BJ (cell line): ENCODE results near the gene NOM1. TPM values are rescaled to one million over a fixed set of nuclear protein-coding genes. Genes with fewer than 3 reads are reported as not detected.
"Not testable (repeated sequence)": the region's sequence is repeated elsewhere in the genome, so short reads cannot be mapped to it uniquely, and the experiment has no call there.

Source experiments
- CTCF ChIA-PET: fragments of 350-600 bp; formaldehyde crosslinking; extraction: SDS; loops from one replicate; lab custom pipeline; 2021; ENCODE audit warnings: antibody characterized with exemption, inconsistent platforms; lab: Yijun Ruan, JAX
- POLR2A ChIA-PET: fragments of 300-600 bp; sonication (Branson Sonifier 250); formaldehyde crosslinking; extraction: SDS; loops from one replicate; lab custom pipeline; 2021; ENCODE audit warnings: antibody characterized with exemption; lab: Charles Lee
- DNase-seq: peaks from one replicate; pipeline ENCODE4 v3.0.0-alpha.2; 2011; ENCODE audit warnings: low read depth
- H3K27me3 ChIP-seq: 2 replicates; pipeline ENCODE4 v1.6.0; 2011; ENCODE audit warnings: low read length; ENCODE audit not compliant: control insufficient read depth, insufficient read depth
- H3K36me3 ChIP-seq: 2 replicates; pipeline ENCODE4 v1.5.1; 2011; ENCODE audit warnings: low read length; ENCODE audit not compliant: control insufficient read depth, insufficient read depth
- H3K4me3 ChIP-seq: 2 replicates; pipeline ENCODE4 v1.5.1; 2011; ENCODE audit warnings: low read depth, mild to moderate bottlenecking, control low read depth, low read length
- CTCF ChIP-seq: IDR thresholded peaks from 2 replicates; pipeline ENCODE4 v1.5.1; 2011; ENCODE audit warnings: low read depth, mild to moderate bottlenecking, control low read depth, inconsistent platforms, low read length, moderate library complexity; ENCODE audit not compliant: insufficient read depth
- polyA plus RNA-seq: library from polyadenylated mRNA; depleted of rRNA; stranded (reverse); fragments of >200 nt; gene quantifications from 2 replicates; pipeline ENCODE4 v1.2.3, GENCODE V29; 2011

The NOM1 gene
- polyA plus RNA-seq, 1 experiment: 8.0 TPM

GRCh38 chr7:156927571-156928405 lies 21.7 kb upstream of the NOM1 start:
- peaks cover 4% of the 10 kb centered on the region; the same call in 1 of the 2 replicates for H3K27me3 ChIP-seq
- ChIA-PET CTCF (interaction anchor here (0.8 to 1.9 kb wide), 2 partner anchors 22 to 31 kb away, joined by 3 to 9 read pairs; partner anchors contain the start of gene NOM1), POLR2A (interaction anchor here (0.7 kb wide), 1 partner anchor 38 kb away, joined by 7 read pairs; no protein-coding TSS in a partner anchor)
- no peak overlapping the region for H3K4me3 ChIP-seq
- DNase-seq: no peak
- H3K36me3 ChIP-seq: no peaks in the 10 kb centered on the region
- TF ChIP-seq CTCF: no peak

GRCh38 chr7:156928406-156928747 lies 21.1 kb upstream of the NOM1 start:
- H3K36me3 ChIP-seq: no peaks in the 10 kb centered on the region
- TF ChIP-seq CTCF: no peak
- no peak overlapping the region for H3K4me3 ChIP-seq
- DNase-seq: no peak
- POLR2A ChIA-PET: no interaction called here
- CTCF ChIA-PET: no interaction called here
- H3K27me3 ChIP-seq: peaks cover 4% of the 10 kb centered on the region; the same call in 1 of the 2 replicates

- no peak for TF ChIP-seq CTCF
- H3K36me3 ChIP-seq: no peaks in the 10 kb centered on the region
- H3K4me3 ChIP-seq: no peak overlapping the region
- no peak for DNase-seq
- POLR2A ChIA-PET: no interaction called here
- CTCF ChIA-PET: interaction anchor here (0.9 kb wide), 1 partner anchor 13 kb away, joined by 3 read pairs; no protein-coding TSS in a partner anchor
- H3K27me3 ChIP-seq: peaks cover 4% of the 10 kb centered on the region; the same call in 1 of the 2 replicates
Observed at GRCh38 chr7:156929789-156930539, 19.5 kb upstream of the NOM1 start.

GRCh38 chr7:156932006-156932405 lies 17.5 kb upstream of the NOM1 start:
- H3K36me3 ChIP-seq: no peaks in the 10 kb centered on the region
- TF ChIP-seq CTCF: no peak
- no peak overlapping the region for H3K4me3 ChIP-seq
- DNase-seq: no peak
- peaks cover 4% of the 10 kb centered on the region; the same call in 1 of the 2 replicates for H3K27me3 ChIP-seq
- CTCF ChIA-PET: interaction anchor here (1.3 kb wide), 1 partner anchor 17 kb away, joined by 4 read pairs; the partner anchor contains the start of gene NOM1
- POLR2A ChIA-PET: no interaction called here

- DNase-seq: no peak
- POLR2A ChIA-PET: no interaction called here
- H3K27me3 ChIP-seq: peaks cover 1% of the 10 kb centered on the region; the same call in 1 of the 2 replicates
- CTCF ChIA-PET: no interaction called here
- no peak for TF ChIP-seq CTCF
- H3K4me3 ChIP-seq: no peak overlapping the region
- no peaks in the 10 kb centered on the region for H3K36me3 ChIP-seq
Observed at GRCh38 chr7:156935250-156935649, 14.3 kb upstream of the NOM1 start.

- H3K27me3 ChIP-seq, DNase-seq, POLR2A ChIA-PET, H3K36me3 ChIP-seq, H3K4me3 ChIP-seq: not testable (repeated sequence)
- CTCF ChIA-PET: interaction anchor here (0.8 to 1.0 kb wide), 2 partner anchors 10 to 12 kb away, joined by 3 read pairs; partner anchors contain the start of gene NOM1
Observed at GRCh38 chr7:156936766-156937165, 12.7 kb upstream of the NOM1 start.
